Measurements from ENCODE around the gene MITF. TPM values are rescaled to one million over a fixed set of nuclear protein-coding genes. Genes with fewer than 3 reads are reported as not detected.
A peak's percentile ranks its signal among the peaks of the same experiment; 100 is the strongest.

MITF gene
- total and polyA plus RNA-seq, 10 donors: 0.83 to 11.9 (median 6.2) TPM

DNA sequence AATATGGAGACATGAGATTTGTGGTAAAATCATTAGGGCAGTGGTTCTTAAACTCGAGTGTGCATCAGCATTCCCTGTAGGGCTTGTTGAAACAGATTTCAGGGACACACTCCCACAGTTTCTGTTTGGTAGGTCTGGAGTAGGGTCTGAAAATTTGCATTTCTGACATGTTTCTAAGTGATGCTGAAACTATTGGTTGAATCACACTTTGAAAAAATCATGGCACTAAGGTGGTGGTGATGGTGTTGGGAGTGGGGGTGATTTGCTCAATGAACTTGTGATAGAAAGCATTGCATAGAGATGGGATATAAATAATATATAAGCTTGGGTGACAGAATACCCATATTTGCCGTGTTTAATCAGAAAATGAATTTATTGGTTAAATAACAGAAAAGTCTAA, 11.3 kb downstream of the MITF start:
- intact Hi-C loops (cut with DNase I; ENCODE audit: low total_unique reads): no loop called here
- H3K27me3 ChIP-seq (replicated peaks in 1 of 7): no peaks in the 10 kb centered on the region
- H3K4me1 ChIP-seq: peaks cover 0 to 16% (median 2%) of the 10 kb centered on the region in 6 donors
- no peaks in the 10 kb centered on the region for H3K36me3 ChIP-seq
- peak overlapping the region in 1 of 8 donors; percentile 9 for H3K27ac ChIP-seq
- TF ChIP-seq POLR2A (IDR thresholded peaks at IDR 0.05) (no peak), POLR2AphosphoS5 (IDR thresholded peaks at IDR 0.05) (no peak)
- TF ChIP-seq, protein P1, sequence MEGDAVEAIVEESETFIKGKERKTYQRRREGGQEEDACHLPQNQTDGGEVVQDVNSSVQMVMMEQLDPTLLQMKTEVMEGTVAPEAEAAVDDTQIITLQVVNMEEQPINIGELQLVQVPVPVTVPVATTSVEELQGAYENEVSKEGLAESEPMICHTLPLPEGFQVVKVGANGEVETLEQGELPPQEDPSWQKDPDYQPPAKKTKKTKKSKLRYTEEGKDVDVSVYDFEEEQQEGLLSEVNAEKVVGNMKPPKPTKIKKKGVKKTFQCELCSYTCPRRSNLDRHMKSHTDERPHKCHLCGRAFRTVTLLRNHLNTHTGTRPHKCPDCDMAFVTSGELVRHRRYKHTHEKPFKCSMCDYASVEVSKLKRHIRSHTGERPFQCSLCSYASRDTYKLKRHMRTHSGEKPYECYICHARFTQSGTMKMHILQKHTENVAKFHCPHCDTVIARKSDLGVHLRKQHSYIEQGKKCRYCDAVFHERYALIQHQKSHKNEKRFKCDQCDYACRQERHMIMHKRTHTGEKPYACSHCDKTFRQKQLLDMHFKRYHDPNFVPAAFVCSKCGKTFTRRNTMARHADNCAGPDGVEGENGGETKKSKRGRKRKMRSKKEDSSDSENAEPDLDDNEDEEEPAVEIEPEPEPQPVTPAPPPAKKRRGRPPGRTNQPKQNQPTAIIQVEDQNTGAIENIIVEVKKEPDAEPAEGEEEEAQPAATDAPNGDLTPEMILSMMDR (IDR thresholded peaks at IDR 0.05 in 8 of 11, conservative IDR thresholded peaks at IDR 0.05 in 3 of 11): no peak
- no peak overlapping the region for H3K4me3 ChIP-seq
- peaks cover 0 to 12% (median 3%) of the 10 kb centered on the region in 8 donors for H3K9me3 ChIP-seq
- 80 to 92% (median 88%) methylated on average over 2 of the region's 2 CpGs for WGBS, 5 donors
- no peak for DNase-seq

DNA sequence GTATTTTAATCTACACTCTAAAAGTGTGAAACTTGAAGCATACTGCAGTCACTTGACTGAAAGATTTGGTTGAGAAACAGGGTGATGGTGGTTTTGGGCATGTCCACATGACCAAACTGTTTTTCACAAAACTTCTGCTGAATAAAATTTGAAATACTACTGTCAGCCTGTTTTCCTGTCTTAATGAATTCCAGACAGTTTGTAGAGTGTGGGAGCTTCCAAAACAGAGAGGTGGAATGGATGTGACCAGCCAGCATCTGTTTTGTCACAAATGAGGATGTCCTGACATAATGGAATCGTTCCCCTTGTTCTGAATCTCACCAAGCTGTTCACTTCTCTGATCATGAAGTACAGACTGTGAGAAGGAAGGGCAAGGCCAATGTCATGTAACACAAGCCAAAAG, 11.8 kb downstream of the MITF start:
- Histone ChIP-seq H3K9me3 (peaks cover 0 to 12% (median 3%) of the 10 kb centered on the region in 8 donors), H3K4me3 (no peak overlapping the region), H3K4me1 (peaks cover 0 to 16% (median 2%) of the 10 kb centered on the region in 6 donors), H3K36me3 (no peaks in the 10 kb centered on the region), H3K27me3 (replicated peaks in 1 of 7) (no peaks in the 10 kb centered on the region), H3K27ac (peak overlapping the region in 3 of 8 donors; percentile 6 to 17 (median 9))
- DNase-seq: no peak
- intact Hi-C loops (cut with DNase I; ENCODE audit: low total_unique reads): no loop called here
- WGBS, 5 donors: 25 to 80% (median 44%) methylated on average over 1 of the region's 1 CpG
- TF ChIP-seq POLR2A (IDR thresholded peaks at IDR 0.05) (no peak), POLR2AphosphoS5 (IDR thresholded peaks at IDR 0.05) (no peak)
- TF ChIP-seq, protein P1 (IDR thresholded peaks at IDR 0.05 in 8 of 11, conservative IDR thresholded peaks at IDR 0.05 in 3 of 11): no peak

DNA sequence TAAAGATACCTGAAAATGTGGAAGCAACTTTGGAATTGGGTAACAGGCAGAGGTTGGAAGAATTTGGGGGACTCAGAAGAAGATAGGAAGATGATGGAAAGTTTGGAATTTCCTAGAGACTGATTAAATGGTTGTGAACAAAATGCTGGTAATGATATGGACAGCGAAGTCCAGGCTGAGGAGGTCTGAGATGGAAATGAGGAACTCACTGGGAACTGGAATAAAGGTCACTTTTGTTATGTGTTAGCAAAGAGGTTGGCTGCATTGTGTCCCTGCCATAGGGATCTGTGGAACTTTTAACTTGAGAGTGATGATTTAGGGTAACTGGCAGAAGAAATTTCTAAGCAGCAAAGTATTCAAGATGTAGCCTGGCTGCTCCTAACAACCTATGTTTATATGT, 13.0 kb downstream of the MITF start:
- no peak overlapping the region for H3K4me3 ChIP-seq
- no peak overlapping the region for H3K27ac ChIP-seq
- peaks cover 0 to 16% (median 2%) of the 10 kb centered on the region in 6 donors for H3K4me1 ChIP-seq
- no peaks in the 10 kb centered on the region for H3K36me3 ChIP-seq
- no peak for DNase-seq
- H3K9me3 ChIP-seq: peaks cover 0 to 12% (median 3%) of the 10 kb centered on the region in 8 donors
- TF ChIP-seq, protein P1 (IDR thresholded peaks at IDR 0.05 in 8 of 11, conservative IDR thresholded peaks at IDR 0.05 in 3 of 11): no peak
- no peak for TF ChIP-seq POLR2AphosphoS5 (IDR thresholded peaks at IDR 0.05)
- no peak for TF ChIP-seq POLR2A (IDR thresholded peaks at IDR 0.05)
- WGBS, 5 donors: 48 to 85% (median 79%) methylated on average over 1 of the region's 1 CpG
- intact Hi-C loops (cut with DNase I; ENCODE audit: low total_unique reads): no loop called here
- no peaks in the 10 kb centered on the region for H3K27me3 ChIP-seq (replicated peaks in 1 of 7)

DNA sequence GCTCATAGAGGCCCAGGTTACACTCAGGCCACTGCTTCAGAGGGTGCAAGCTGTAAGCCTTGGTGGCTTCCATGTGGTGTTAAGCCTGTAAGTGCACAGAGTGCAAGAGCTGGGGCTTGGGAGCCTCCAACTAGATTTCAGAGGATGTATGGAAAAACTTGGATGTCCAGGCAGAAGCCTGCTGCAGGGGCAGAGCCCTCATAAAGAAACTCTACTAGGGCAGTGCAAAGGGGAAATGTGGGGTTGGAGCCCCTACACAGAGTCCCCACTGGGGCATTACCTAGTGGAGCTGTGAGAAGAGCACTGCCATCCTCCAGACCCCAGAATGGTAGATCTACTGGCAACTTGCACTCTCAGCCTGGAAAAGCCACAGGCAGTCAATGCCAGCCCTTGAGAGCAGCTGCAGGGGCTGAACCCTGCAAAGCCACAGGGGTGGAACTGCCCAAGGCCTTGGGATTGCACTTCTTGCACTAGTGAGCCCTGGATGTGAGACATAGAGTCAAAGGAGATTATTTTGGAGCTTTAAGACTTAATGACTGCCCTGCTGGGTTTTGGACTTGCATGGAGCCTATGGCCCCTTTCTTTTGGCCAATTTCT, 14.0 kb downstream of the MITF start:
- H3K4me3 ChIP-seq: no peak overlapping the region
- H3K9me3 ChIP-seq: peaks cover 0 to 12% (median 3%) of the 10 kb centered on the region in 8 donors
- DNase-seq: no peak
- H3K27me3 ChIP-seq (replicated peaks in 1 of 7): no peaks in the 10 kb centered on the region
- TF ChIP-seq POLR2AphosphoS5 (IDR thresholded peaks at IDR 0.05): no peak
- no peak for TF ChIP-seq POLR2A (IDR thresholded peaks at IDR 0.05)
- TF ChIP-seq, protein P1 (IDR thresholded peaks at IDR 0.05 in 8 of 11, conservative IDR thresholded peaks at IDR 0.05 in 3 of 11): no peak
- intact Hi-C loops (cut with DNase I; ENCODE audit: low total_unique reads): no loop called here
- H3K4me1 ChIP-seq: peaks cover 0 to 8% (median 0%) of the 10 kb centered on the region in 6 donors
- H3K36me3 ChIP-seq: no peaks in the 10 kb centered on the region
- H3K27ac ChIP-seq: no peak overlapping the region

Data from spleen (tissue), 11 donors.